Stomach (tissue), 9 donors: ENCODE results near the gene ZBTB17. TPM values are rescaled to one million over a fixed set of nuclear protein-coding genes. Genes with fewer than 3 reads are reported as not detected.
"Not testable (repeated sequence)": the region's sequence is repeated elsewhere in the genome, so short reads cannot be mapped to it uniquely, and the experiment has no call there.

Source experiments
- DNase-seq, 2 donors: peaks; one replicate each; pipeline versions ENCODE4 v3.0.0 to v3.0.0-alpha.2; 2013 to 2019
- H3K27ac ChIP-seq, 5 donors: fragments of 200-600 bp in 4 of 5; sonication (generic) in 4 of 5; one replicate each; pipeline ENCODE4 v1.5.1; 2013 to 2019; ENCODE audit warnings: mild to moderate bottlenecking in 1 of 5, moderate library complexity in 1 of 5
- H3K27me3 ChIP-seq, 3 donors: fragments of 200-600 bp; sonication (generic); one replicate each; pipeline ENCODE4 v1.5.1; 2017 to 2019; ENCODE audit warnings: mixed run types in 1 of 3
- H3K36me3 ChIP-seq, 4 donors: fragments of 200-600 bp; sonication (generic); 1 replicate in 3 of 4; 2 replicates in 1 of 4; pipeline ENCODE4 v1.5.1; 2016 to 2019
- H3K4me1 ChIP-seq, 4 donors: fragments of 200-600 bp; sonication (generic); one replicate each; pipeline ENCODE4 v1.5.1; 2016 to 2019
- H3K4me3 ChIP-seq, 4 donors: fragments of 200-600 bp; sonication (generic) in 3 of 4; one replicate each; pipeline ENCODE4 v1.5.1; 2016 to 2019; ENCODE audit warnings: mild to moderate bottlenecking in 1 of 4
- H3K9me3 ChIP-seq, 4 donors: fragments of 200-600 bp; sonication (generic); one replicate each; pipeline ENCODE4 v1.5.1; 2016 to 2019
- EP300 ChIP-seq: sonication (generic); formaldehyde crosslinking; IDR thresholded peaks from one replicate; pipeline ENCODE4 v1.6.1; 2017; ENCODE audit warnings: antibody characterized with exemption
- POLR2A ChIP-seq, 4 donors: fragments of 450-650 bp; IDR thresholded peaks; one replicate each; pipeline ENCODE4 v1.6.1; 2016; ENCODE audit warnings: antibody characterized with exemption in 4 of 4, control low read depth in 2 of 4, mild to moderate bottlenecking in 1 of 4, moderate library complexity in 1 of 4
- POLR2AphosphoS5 ChIP-seq, 3 donors: sonication (generic); formaldehyde crosslinking; IDR thresholded peaks; one replicate each; pipeline ENCODE4 v1.6.1; 2016; ENCODE audit warnings: antibody characterized with exemption in 3 of 3
- WGBS, 5 donors: extraction: QIAGEN DNeasy Blood & Tissue Kit in 3 of 5; methylation state at CpG; one replicate each; pipeline versions ENCODE4 v1.1.5 to v1.1.7; 2013 to 2018; 5-methylcytosine and 5-hydroxymethylcytosine counted together
- intact Hi-C: fragments of 100-400 bp; cut with DNase I; formaldehyde crosslinking; loops from one replicate; pipeline ENCODE4 v1.15.1; 2023; ENCODE audit warnings: low total_unique reads
- polyA plus RNA-seq, 3 donors: library from polyadenylated mRNA; stranded (reverse); fragments of 200-250 nt; gene quantifications; one replicate each; pipeline ENCODE4 v1.2.3, GENCODE V29; 2013
- total RNA-seq, 5 donors: library from RNA; depleted of rRNA; stranded (reverse); fragments of >200 nt; gene quantifications; one replicate each; pipeline versions ENCODE4 v1.1.0 to v1.2.3, GENCODE V29; 2014 to 2016
- TF ChIP-seq, protein P1 (sequence below), 7 experiments: fragments of 450-650 bp in 4 of 7; fragments of 200-600 bp in 3 of 7; sonication (generic) in 3 of 7; IDR thresholded peaks; one replicate each; pipeline ENCODE4 v1.5.1; 2016 to 2019; ENCODE audit warnings: antibody characterized with exemption in 7 of 7, control low read depth in 2 of 7, mild to moderate bottlenecking in 1 of 7
- donor health status: healthy with polysubstance abuse.
- donor health status: Bipolar disorder and iron deficiency.
- donor health status: healthy.

Gene ZBTB17
- total and polyA plus RNA-seq, 8 donors = 13.0 to 136 (median 46.5) TPM

DNA sequence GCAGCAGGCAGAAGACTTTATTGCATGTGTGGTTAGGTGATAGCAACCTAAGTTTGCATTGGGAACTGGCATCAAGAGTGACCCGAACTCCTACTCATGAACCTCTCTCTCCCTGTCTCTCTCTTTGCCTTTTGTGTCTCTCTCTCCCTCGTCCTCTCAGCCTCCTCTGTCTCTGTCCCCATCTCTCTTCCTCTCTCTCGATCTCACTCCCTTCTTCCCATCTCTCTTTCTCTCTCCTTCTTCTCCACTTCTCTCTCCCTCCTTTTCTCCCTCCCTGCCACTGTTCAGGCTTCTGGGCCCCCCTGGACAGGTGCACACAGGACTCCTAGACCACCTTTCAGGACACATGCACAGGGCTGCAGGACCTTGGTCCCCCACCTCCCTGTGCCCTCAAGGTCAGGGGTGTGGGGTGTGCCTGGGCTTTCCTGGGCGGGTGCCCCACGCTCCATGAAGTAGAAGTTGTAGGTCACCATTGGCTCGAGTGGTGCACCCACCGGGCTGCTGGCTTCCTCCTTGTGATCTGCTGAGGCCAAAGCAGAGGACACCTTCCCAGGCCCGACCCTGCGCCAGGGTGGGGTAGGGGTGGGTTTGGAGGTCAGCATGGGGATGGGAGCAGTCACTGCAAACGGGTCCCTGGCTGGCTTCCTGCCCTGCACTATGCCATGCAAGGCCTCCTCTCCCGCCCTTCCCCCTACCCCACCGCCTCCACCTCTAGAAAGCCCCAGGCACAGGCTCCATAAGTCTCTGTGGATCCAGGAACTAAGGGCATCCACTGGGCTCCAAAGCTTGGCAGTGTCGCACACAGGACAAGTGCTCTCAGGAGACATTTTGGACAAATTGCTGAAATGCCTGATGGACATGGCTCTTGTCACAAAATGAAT, 13.2 kb upstream of the ZBTB17 start:
- Histone ChIP-seq H3K4me3 (no peak overlapping the region), H3K4me1 (no peaks in the 10 kb centered on the region), H3K27me3 (no peaks in the 10 kb centered on the region), H3K36me3 (no peaks in the 10 kb centered on the region), H3K9me3 (no peaks in the 10 kb centered on the region), H3K27ac (no peak overlapping the region)
- intact Hi-C loops = no loop called here
- DNase-seq = no peak
- TF ChIP-seq, protein P1, sequence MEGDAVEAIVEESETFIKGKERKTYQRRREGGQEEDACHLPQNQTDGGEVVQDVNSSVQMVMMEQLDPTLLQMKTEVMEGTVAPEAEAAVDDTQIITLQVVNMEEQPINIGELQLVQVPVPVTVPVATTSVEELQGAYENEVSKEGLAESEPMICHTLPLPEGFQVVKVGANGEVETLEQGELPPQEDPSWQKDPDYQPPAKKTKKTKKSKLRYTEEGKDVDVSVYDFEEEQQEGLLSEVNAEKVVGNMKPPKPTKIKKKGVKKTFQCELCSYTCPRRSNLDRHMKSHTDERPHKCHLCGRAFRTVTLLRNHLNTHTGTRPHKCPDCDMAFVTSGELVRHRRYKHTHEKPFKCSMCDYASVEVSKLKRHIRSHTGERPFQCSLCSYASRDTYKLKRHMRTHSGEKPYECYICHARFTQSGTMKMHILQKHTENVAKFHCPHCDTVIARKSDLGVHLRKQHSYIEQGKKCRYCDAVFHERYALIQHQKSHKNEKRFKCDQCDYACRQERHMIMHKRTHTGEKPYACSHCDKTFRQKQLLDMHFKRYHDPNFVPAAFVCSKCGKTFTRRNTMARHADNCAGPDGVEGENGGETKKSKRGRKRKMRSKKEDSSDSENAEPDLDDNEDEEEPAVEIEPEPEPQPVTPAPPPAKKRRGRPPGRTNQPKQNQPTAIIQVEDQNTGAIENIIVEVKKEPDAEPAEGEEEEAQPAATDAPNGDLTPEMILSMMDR (IDR thresholded peaks at IDR 0.05) = no peak
- no peak for TF ChIP-seq POLR2AphosphoS5 (IDR thresholded peaks at IDR 0.05)
- TF ChIP-seq POLR2A (IDR thresholded peaks at IDR 0.05) = no peak
- no peak for TF ChIP-seq EP300
- 81 to 85% (median 84%) methylated on average over 9 to 13 of the region's 13 CpGs for WGBS, 5 donors

DNA sequence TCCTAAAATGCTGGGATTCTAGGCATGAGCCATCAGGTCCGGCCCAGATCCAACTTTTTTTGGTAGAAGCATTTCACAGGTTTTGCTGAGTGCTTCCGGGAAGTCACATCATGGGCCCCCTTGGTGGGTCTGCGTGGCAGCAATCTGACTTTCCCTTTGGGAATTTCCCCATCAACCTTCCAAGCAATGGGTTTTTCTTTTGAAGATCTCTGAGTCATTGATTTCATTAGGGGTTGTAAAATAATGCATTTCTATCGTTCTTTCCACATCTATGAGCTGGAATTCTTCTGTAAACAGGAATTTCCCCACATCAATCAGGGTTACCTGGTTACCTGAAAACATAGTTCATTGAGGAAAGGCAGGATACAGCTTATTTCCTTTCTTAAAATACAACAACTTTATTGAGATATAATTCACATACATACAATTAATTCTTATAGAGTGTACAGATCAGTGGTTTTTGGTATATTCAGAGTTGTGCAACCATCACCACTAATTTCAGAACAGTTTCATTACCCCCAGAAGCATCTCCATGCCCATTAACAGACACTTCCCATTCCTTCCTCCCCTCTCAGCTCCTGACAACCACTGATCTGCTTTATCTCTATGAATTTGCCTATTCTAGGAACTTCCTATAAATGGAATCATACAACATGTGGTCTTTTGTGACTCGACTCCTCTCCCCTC, 9.9 kb upstream of the ZBTB17 start:
- WGBS, 5 donors = 53 to 81% (median 64%) methylated on average over 5 of the region's 5 CpGs
- Histone ChIP-seq H3K4me3 (no peak overlapping the region), H3K4me1 (no peaks in the 10 kb centered on the region), H3K27ac (no peak overlapping the region), H3K9me3 (no peaks in the 10 kb centered on the region), H3K36me3 (no peaks in the 10 kb centered on the region), H3K27me3 (no peaks in the 10 kb centered on the region)
- DNase-seq = no peak
- TF ChIP-seq POLR2A (IDR thresholded peaks at IDR 0.05) = no peak
- TF ChIP-seq POLR2AphosphoS5 (IDR thresholded peaks at IDR 0.05) = no peak
- TF ChIP-seq EP300 = no peak
- TF ChIP-seq, protein P1 (IDR thresholded peaks at IDR 0.05) = no peak
- intact Hi-C loops = no loop called here

DNA sequence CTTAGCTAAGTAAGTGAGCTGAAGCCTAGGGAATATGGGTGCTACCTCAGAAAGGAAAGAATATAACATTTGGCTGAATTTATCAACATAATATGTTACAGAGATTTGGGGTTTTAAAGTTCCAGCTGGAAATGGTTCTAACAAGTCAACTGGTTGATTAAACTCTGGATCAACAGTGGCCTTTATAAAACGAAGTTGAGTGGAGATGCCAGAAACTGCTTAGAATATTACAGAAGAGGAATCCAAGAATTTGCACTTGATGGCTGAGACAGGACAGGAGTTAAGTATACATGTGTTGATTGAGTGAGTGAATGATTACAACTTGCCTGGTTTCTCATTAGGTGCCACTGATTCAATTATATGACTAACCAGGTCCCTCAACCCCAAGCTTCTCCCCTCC, 7.4 kb upstream of the ZBTB17 start:
- Histone ChIP-seq H3K36me3 (no peaks in the 10 kb centered on the region), H3K4me1 (no peaks in the 10 kb centered on the region), H3K9me3 (no peaks in the 10 kb centered on the region), H3K4me3 (no peak overlapping the region), H3K27ac (no peak overlapping the region), H3K27me3 (no peaks in the 10 kb centered on the region)
- TF ChIP-seq POLR2AphosphoS5 (IDR thresholded peaks at IDR 0.05) (no peak), EP300 (no peak), POLR2A (IDR thresholded peaks at IDR 0.05) (no peak)
- TF ChIP-seq, protein P1 (IDR thresholded peaks at IDR 0.05) = no peak
- 13 to 35% (median 19%) methylated on average over 1 of the region's 1 CpG for WGBS, 5 donors
- no peak for DNase-seq
- intact Hi-C loops = no loop called here

DNA sequence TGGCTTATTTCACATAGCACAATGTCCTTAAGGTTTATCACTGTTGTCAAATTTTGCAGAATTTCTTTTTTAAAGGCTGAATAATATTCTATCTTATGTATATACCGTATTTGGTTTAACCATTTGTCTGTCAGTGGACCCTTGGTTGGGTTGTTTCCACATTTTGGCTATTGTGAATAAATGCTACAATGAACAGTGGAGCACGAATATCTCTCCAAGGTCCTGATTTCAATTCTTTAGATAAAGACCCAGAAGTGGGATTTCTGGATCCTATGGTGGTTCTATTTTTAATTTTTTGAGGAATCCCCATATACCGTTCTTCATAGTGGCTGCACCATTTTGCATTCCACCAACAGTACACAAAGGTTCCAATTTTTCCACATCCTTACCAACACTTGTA, 5.8 kb upstream of the ZBTB17 start:
- Histone ChIP-seq H3K9me3 (no peaks in the 10 kb centered on the region), H3K36me3 (no peaks in the 10 kb centered on the region), H3K27me3 (no peaks in the 10 kb centered on the region), H3K27ac (no peak overlapping the region), H3K4me3 (no peak overlapping the region), H3K4me1 (peaks cover 0 to under 1% (median 0%) of the 10 kb centered on the region in 4 donors)
- TF ChIP-seq POLR2A (IDR thresholded peaks at IDR 0.05) (no peak), EP300 (no peak), POLR2AphosphoS5 (IDR thresholded peaks at IDR 0.05) (no peak)
- TF ChIP-seq, protein P1 (IDR thresholded peaks at IDR 0.05) = no peak
- intact Hi-C loops = no loop called here
- no peak for DNase-seq
- WGBS, 5 donors = 84 to 89% (median 85%) methylated on average over 3 of the region's 3 CpGs

DNA sequence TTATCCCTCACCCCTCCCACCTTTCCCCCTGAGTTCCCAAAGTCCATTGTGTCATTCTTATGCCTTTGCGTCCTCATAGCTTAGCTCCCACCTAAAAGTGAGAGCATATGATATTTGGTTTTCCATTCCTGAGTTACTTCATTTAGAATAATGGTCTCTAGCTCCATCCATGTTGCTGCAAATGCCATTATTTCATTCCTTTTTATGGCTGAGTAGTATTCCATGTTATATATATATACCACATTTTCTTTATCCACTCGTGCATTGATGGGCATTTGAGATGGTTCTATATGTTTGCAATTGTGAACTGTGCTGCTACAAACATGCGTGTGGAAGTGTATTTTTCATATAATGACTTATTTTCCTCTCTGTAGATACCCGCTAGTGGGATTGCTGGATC, 2.0 kb upstream of the ZBTB17 start:
- 91 to 97% (median 94%) methylated on average over 4 of the region's 4 CpGs for whole genome bisulfite sequencing, 5 donors
- H3K27me3 ChIP-seq, H3K4me3 ChIP-seq, H3K9me3 ChIP-seq, H3K27ac ChIP-seq, H3K36me3 ChIP-seq, intact Hi-C loops, DNase-seq: not testable (repeated sequence)
- H3K4me1 ChIP-seq = peaks cover 11 to 33% (median 29%) of the 10 kb centered on the region in 4 donors
